BLaER1 treated with 17β-estradiol and CSF1 and Interleukin-3, amounts not matched to agents 10 nM and 100 nM (cell line): ENCODE data around the gene CTU1.

Experiments
- H3K27ac ChIP-seq, 11 experiments: shearing (Covaris generic); formaldehyde crosslinking; 2 replicates each; pipeline ENCODE4 v1.8.1; 2022
- H3K27me3 ChIP-seq, 11 experiments: shearing (Covaris generic); formaldehyde crosslinking; 2 replicates each; pipeline ENCODE4 v1.8.1; 2022
- H3K36me3 ChIP-seq, 11 experiments: shearing (Covaris generic); formaldehyde crosslinking; 2 replicates each; pipeline ENCODE4 v1.8.1; 2022
- H3K4me1 ChIP-seq, 10 experiments: shearing (Covaris generic); formaldehyde crosslinking; 2 replicates each; pipeline ENCODE4 v1.8.1; 2022
- H3K4me2 ChIP-seq, 11 experiments: shearing (Covaris generic); formaldehyde crosslinking; 2 replicates each; pipeline ENCODE4 v1.8.1; 2022
- H3K4me3 ChIP-seq, 10 experiments: shearing (Covaris generic); formaldehyde crosslinking; 2 replicates each; pipeline ENCODE4 v1.8.1; 2022
- H3K9ac ChIP-seq, 11 experiments: shearing (Covaris generic); formaldehyde crosslinking; 2 replicates each; pipeline ENCODE4 v1.8.1; 2022
- H3K9me3 ChIP-seq, 11 experiments: shearing (Covaris generic); formaldehyde crosslinking; replicated peaks in 1 of 11; 2 replicates each; pipeline ENCODE4 v1.8.1; 2022
- H4K20me1 ChIP-seq, 11 experiments: shearing (Covaris generic); formaldehyde crosslinking; 2 replicates each; pipeline ENCODE4 v1.8.1; 2022
- Cebpa-rat ChIP-seq, 11 experiments: shearing (Covaris generic); IDR thresholded peaks; 2 replicates each; pipeline ENCODE4 v1.8.1; 2022

CTU1 gene

GRCh38 chr19:51108066-51108804, at the start of gene CTU1:
Gene CTU1 (minus strand): TSS chr19:51108409. CDS start chr19:51104569, 3,840 bp downstream.
- Histone ChIP-seq H3K4me2 (peak within 1 kb of the TSS; percentile 89 to 100 (median 96)), H3K4me1 (peaks cover 17 to 88% (median 41%) of the 10 kb centered on the region in 10 experiments), H3K27ac (peak within 1 kb of the TSS; percentile 58 to 94 (median 88)), H3K9me3 (no peaks in the 10 kb centered on the region), H4K20me1 (peaks cover 0 to 28% (median 10%) of the 10 kb centered on the region in 11 experiments; a peak in 10 of 22 replicates), H3K9ac (peak within 1 kb of the TSS; percentile 81 to 94 (median 89)), H3K36me3 (peaks cover 20 to 31% (median 24%) of the 10 kb centered on the region in 11 experiments), H3K27me3 (peaks cover 0 to 3% (median 0%) of the 10 kb centered on the region in 11 experiments; a peak in 3 of 22 replicates), H3K4me3 (peak within 1 kb of the TSS; percentile 67 to 85 (median 78))
- TF ChIP-seq Cebpa-rat (IDR thresholded peaks at IDR 0.05): no peak

- no peak overlapping the region for H3K27ac ChIP-seq
- peaks cover 0 to 35% (median 0%) of the 10 kb centered on the region in 11 experiments; a peak in 5 of 22 replicates for H3K36me3 ChIP-seq
- TF ChIP-seq Cebpa-rat (IDR thresholded peaks at IDR 0.05): no peak
- no peaks in the 10 kb centered on the region for H3K9me3 ChIP-seq
- H3K27me3 ChIP-seq: no peaks in the 10 kb centered on the region
- H4K20me1 ChIP-seq: no peaks in the 10 kb centered on the region
- peaks cover 0 to 18% (median 0%) of the 10 kb centered on the region in 10 experiments; a peak in 3 of 20 replicates for H3K4me1 ChIP-seq
- no peak overlapping the region for H3K9ac ChIP-seq
- no peak overlapping the region for H3K4me3 ChIP-seq
- 0 out of 22 replicates have a peak overlapping the region, but pooled peaks of 1 of the 11 experiments have one; percentile 0 for H3K4me2 ChIP-seq
Observed at GRCh38 chr19:51157265-51157664, 49.1 kb upstream of the CTU1 start.

- H3K4me3 ChIP-seq: no peak overlapping the region
Observed at GRCh38 chr19:51156710-51157109, 48.5 kb upstream of the CTU1 start.

GRCh38 chr19:51150627-51151026, 42.4 kb upstream of the CTU1 start:
- no peak overlapping the region for H3K4me3 ChIP-seq

More at GRCh38 chr19:51156710-51157109, 48.5 kb upstream of the CTU1 start:
- Histone ChIP-seq H3K36me3 (peaks cover 0 to 41% (median 0%) of the 10 kb centered on the region in 11 experiments; a peak in 6 of 22 replicates), H4K20me1 (no peaks in the 10 kb centered on the region), H3K4me1 (peaks cover 0 to 22% (median 0%) of the 10 kb centered on the region in 10 experiments; a peak in 3 of 20 replicates), H3K4me2 (no peak overlapping the region), H3K27ac (no peak overlapping the region), H3K9ac (no peak overlapping the region; a peak in 1 of 22 replicates), H3K9me3 (peaks cover 0 to 5% (median 0%) of the 10 kb centered on the region in 11 experiments; a peak in 3 of 22 replicates), H3K27me3 (no peaks in the 10 kb centered on the region)
- TF ChIP-seq Cebpa-rat (IDR thresholded peaks at IDR 0.05): no peak

GRCh38 chr19:51148580-51148979, 40.4 kb upstream of the CTU1 start:
- 0 out of 22 replicates have a peak overlapping the region, but pooled peaks of 2 of the 11 experiments have one; percentile 19 to 20 for H3K9ac ChIP-seq
- H3K4me2 ChIP-seq: peak overlapping the region; percentile 18 to 99 (median 58); a peak in 19 of 22 replicates
- H3K27me3 ChIP-seq: no peaks in the 10 kb centered on the region
- H3K4me1 ChIP-seq: peaks cover 23 to 81% (median 37%) of the 10 kb centered on the region in 10 experiments
- peak overlapping the region in 2 of 10 experiments; percentile 3 to 31; a peak in 3 of 20 replicates for H3K4me3 ChIP-seq
- peaks cover 0 to 48% (median 0%) of the 10 kb centered on the region in 11 experiments; a peak in 5 of 22 replicates for H3K36me3 ChIP-seq
- H4K20me1 ChIP-seq: no peaks in the 10 kb centered on the region
- peaks cover 5 to 18% (median 10%) of the 10 kb centered on the region in 11 experiments; a peak in 11 of 22 replicates for H3K9me3 ChIP-seq
- peak overlapping the region in 2 of 11 experiments; percentile 24 to 35; a peak in 4 of 22 replicates for H3K27ac ChIP-seq
- no peak for TF ChIP-seq Cebpa-rat (IDR thresholded peaks at IDR 0.05)

More at GRCh38 chr19:51150627-51151026, 42.4 kb upstream of the CTU1 start:
- no peaks in the 10 kb centered on the region for H4K20me1 ChIP-seq
- H3K9ac ChIP-seq: no peak overlapping the region
- peaks cover 23 to 61% (median 31%) of the 10 kb centered on the region in 10 experiments for H3K4me1 ChIP-seq
- peaks cover 0 to 68% (median 0%) of the 10 kb centered on the region in 11 experiments; a peak in 6 of 22 replicates for H3K36me3 ChIP-seq
- H3K27ac ChIP-seq: no peak overlapping the region
- H3K9me3 ChIP-seq: peaks cover 5 to 18% (median 10%) of the 10 kb centered on the region in 11 experiments; a peak in 11 of 22 replicates
- no peaks in the 10 kb centered on the region for H3K27me3 ChIP-seq
- TF ChIP-seq Cebpa-rat (IDR thresholded peaks at IDR 0.05): no peak
- peak overlapping the region in 7 of 11 experiments; percentile 15 to 80 (median 37); a peak in 13 of 22 replicates for H3K4me2 ChIP-seq

GRCh38 chr19:51147663-51148062, 39.5 kb upstream of the CTU1 start:
- Histone ChIP-seq H3K4me1 (peaks cover 23 to 91% (median 43%) of the 10 kb centered on the region in 10 experiments), H4K20me1 (no peaks in the 10 kb centered on the region), H3K27ac (peak overlapping the region in 6 of 11 experiments; percentile 1 to 47 (median 14); a peak in 5 of 22 replicates), H3K9me3 (peaks cover 5 to 18% (median 10%) of the 10 kb centered on the region in 11 experiments; a peak in 11 of 22 replicates), H3K9ac (peak overlapping the region in 1 of 11 experiments; percentile 34; a peak in 1 of 22 replicates), H3K4me2 (peak overlapping the region; percentile 41 to 99 (median 60)), H3K4me3 (no peak overlapping the region), H3K27me3 (no peaks in the 10 kb centered on the region), H3K36me3 (peaks cover 0 to 39% (median 0%) of the 10 kb centered on the region in 11 experiments; a peak in 5 of 22 replicates)
- TF ChIP-seq Cebpa-rat (IDR thresholded peaks at IDR 0.05): no peak

- peaks cover 0 to 30% (median 0%) of the 10 kb centered on the region in 11 experiments; a peak in 4 of 22 replicates for H3K36me3 ChIP-seq
- no peak overlapping the region for H3K27ac ChIP-seq
- H4K20me1 ChIP-seq: no peaks in the 10 kb centered on the region
- peak overlapping the region in 10 of 11 experiments; percentile 41 to 99 (median 59); a peak in 14 of 22 replicates for H3K4me2 ChIP-seq
- H3K9me3 ChIP-seq: peaks cover 4 to 13% (median 6%) of the 10 kb centered on the region in 11 experiments; a peak in 11 of 22 replicates
- no peak overlapping the region for H3K4me3 ChIP-seq
- peaks cover 29 to 99% (median 52%) of the 10 kb centered on the region in 10 experiments for H3K4me1 ChIP-seq
- TF ChIP-seq Cebpa-rat (IDR thresholded peaks at IDR 0.05): no peak
- H3K9ac ChIP-seq: peak overlapping the region in 1 of 11 experiments; percentile 81; a peak in 1 of 22 replicates
- H3K27me3 ChIP-seq: no peaks in the 10 kb centered on the region
Observed at GRCh38 chr19:51146751-51147150, 38.5 kb upstream of the CTU1 start.

- H3K4me3 ChIP-seq: no peak overlapping the region
- peak overlapping the region in 1 of 11 experiments; percentile 81; a peak in 3 of 22 replicates for H3K9ac ChIP-seq
- no peaks in the 10 kb centered on the region for H4K20me1 ChIP-seq
- H3K4me1 ChIP-seq: peaks cover 36 to 100% (median 59%) of the 10 kb centered on the region in 10 experiments
- H3K9me3 ChIP-seq: peaks cover 1 to 11% (median 5%) of the 10 kb centered on the region in 11 experiments; a peak in 9 of 22 replicates
- no peak overlapping the region for H3K27ac ChIP-seq
- peak overlapping the region in 3 of 11 experiments; percentile 60 to 99 (median 98); a peak in 5 of 22 replicates for H3K4me2 ChIP-seq
- peaks cover 0 to 22% (median 0%) of the 10 kb centered on the region in 11 experiments; a peak in 4 of 22 replicates for H3K36me3 ChIP-seq
- H3K27me3 ChIP-seq: no peaks in the 10 kb centered on the region
- no peak for TF ChIP-seq Cebpa-rat (IDR thresholded peaks at IDR 0.05)
Observed at GRCh38 chr19:51145916-51146493, 37.8 kb upstream of the CTU1 start.
